DOHH2 (cell line): ENCODE measurements around the gene SQSTM1.

Source experiments
- CTCF ChIP-seq: fragments of 200-600 bp; sonication (generic); IDR thresholded peaks from one replicate; pipeline ENCODE4 v1.5.1; 2014; ENCODE audit warnings: antibody characterized with exemption, mild to moderate bottlenecking, low read depth, low read length; ENCODE audit not compliant: poor library complexity, severe bottlenecking
- EZH2phosphoT487 ChIP-seq: fragments of 200-600 bp; sonication (generic); IDR thresholded peaks from 2 replicates; pipeline ENCODE4 v1.6.1; 2017; ENCODE audit warnings: borderline replicate concordance, mild to moderate bottlenecking, antibody characterized with exemption, low read length, moderate library complexity, mixed read lengths

- TF ChIP-seq CTCF (no peak), EZH2phosphoT487 (no peak)
Measured at GRCh38 chr5:179882338-179882737, 61.6 kb downstream of the SQSTM1 start.
